Endothelial cell (in vitro differentiated cells): ENCODE data around the gene NAPB. TPM values are rescaled to one million over a fixed set of nuclear protein-coding genes. Genes with fewer than 3 reads are reported as not detected.

Source experiments
- DNase-seq: peaks from one replicate; pipeline ENCODE4 v3.0.0; 2021; ENCODE audit warnings: low spot score
- H3K27ac Mint-ChIP-seq: one replicate; pipeline ENCODE4 v1.8.0; 2021; ENCODE audit warnings: mixed read lengths, inconsistent platforms; ENCODE audit not compliant: unreplicated experiment
- H3K27me3 Mint-ChIP-seq: one replicate; pipeline ENCODE4 v1.8.0; 2021; ENCODE audit warnings: mild to moderate bottlenecking, moderate library complexity, mixed read lengths, inconsistent platforms; ENCODE audit not compliant: unreplicated experiment
- H3K36me3 Mint-ChIP-seq: one replicate; pipeline ENCODE4 v1.8.0; 2021; ENCODE audit warnings: mild to moderate bottlenecking, low read depth, mixed read lengths, inconsistent platforms; ENCODE audit not compliant: unreplicated experiment
- H3K4me1 Mint-ChIP-seq: one replicate; pipeline ENCODE4 v1.8.0; 2021; ENCODE audit warnings: mild to moderate bottlenecking, mixed read lengths, inconsistent platforms; ENCODE audit not compliant: unreplicated experiment
- H3K4me3 Mint-ChIP-seq: one replicate; pipeline ENCODE4 v1.8.0; 2021; ENCODE audit warnings: mild to moderate bottlenecking, mixed read lengths, inconsistent platforms; ENCODE audit not compliant: unreplicated experiment
- H3K9me3 Mint-ChIP-seq: one replicate; pipeline ENCODE4 v1.8.0; 2021; ENCODE audit warnings: mixed read lengths, inconsistent platforms; ENCODE audit not compliant: unreplicated experiment
- CTCF ChIP-seq: fragments of 200-600 bp; sonication (generic); IDR thresholded peaks from one replicate; pipeline ENCODE4 v1.5.0; 2021; ENCODE audit warnings: antibody characterized with exemption; ENCODE audit not compliant: unreplicated experiment
- total RNA-seq: library from RNA; stranded (reverse); fragmentation: NEBNext Ultra II Directional; extraction: Animal tissue kit (Norgen Biotek cat#: 25700); gene quantifications from one replicate; pipeline ENCODE4 v1.2.1, GENCODE V29; 2021; ENCODE audit not compliant: unreplicated experiment

Gene NAPB
- total RNA-seq, 1 donor from 2014 or later, result 9.6 TPM

GRCh38 chr20:23365390-23366165 is 55.7 kb downstream of the NAPB start:
- Mint-ChIP-seq H3K27me3 (peaks cover 11% of the 10 kb centered on the region), H3K9me3 (no peaks in the 10 kb centered on the region), H3K27ac (peak overlapping the region; percentile 76), H3K36me3 (peaks cover 33% of the 10 kb centered on the region), H3K4me3 (peak overlapping the region; percentile 82), H3K4me1 (peaks cover 15% of the 10 kb centered on the region)
- DNase-seq, result no peak
- TF ChIP-seq CTCF, result no peak

- H3K4me1 Mint-ChIP-seq, result peaks cover 15% of the 10 kb centered on the region
- H3K36me3 Mint-ChIP-seq, result peaks cover 23% of the 10 kb centered on the region
- peak overlapping the region; percentile 76 for H3K27ac Mint-ChIP-seq
- peak overlapping the region; percentile 85 for H3K4me3 Mint-ChIP-seq
- no peaks in the 10 kb centered on the region for H3K9me3 Mint-ChIP-seq
- peaks cover 11% of the 10 kb centered on the region for H3K27me3 Mint-ChIP-seq
- TF ChIP-seq CTCF, result no peak
- DNase-seq, result no peak
Observed at GRCh38 chr20:23363257-23363649, 58.0 kb downstream of the NAPB start.

GRCh38 chr20:23362392-23363256 is 58.7 kb downstream of the NAPB start:
- Mint-ChIP-seq H3K4me3 (peak overlapping the region; percentile 85), H3K27me3 (peaks cover 11% of the 10 kb centered on the region), H3K27ac (peak overlapping the region; percentile 76), H3K9me3 (no peaks in the 10 kb centered on the region), H3K4me1 (peaks cover 15% of the 10 kb centered on the region), H3K36me3 (peaks cover 23% of the 10 kb centered on the region)
- peak; percentile 48 for DNase-seq
- no peak for TF ChIP-seq CTCF

GRCh38 chr20:23361476-23362391 is 59.6 kb downstream of the NAPB start, which contains the start of gene GZF1:
Gene GZF1, plus strand, starts transcription at chr20:23362182. Its CDS starts 2,202 bp downstream, at chr20:23364384.
- H3K4me1 Mint-ChIP-seq, result peaks cover 19% of the 10 kb centered on the region
- peak; percentile 99 for DNase-seq
- H3K36me3 Mint-ChIP-seq, result peaks cover 23% of the 10 kb centered on the region
- TF ChIP-seq CTCF, result no peak
- peak within 1 kb of the TSS; percentile 93 for H3K4me3 Mint-ChIP-seq
- no peaks in the 10 kb centered on the region for H3K9me3 Mint-ChIP-seq
- H3K27ac Mint-ChIP-seq, result peak within 1 kb of the TSS; percentile 98
- peaks cover 11% of the 10 kb centered on the region for H3K27me3 Mint-ChIP-seq
